Measurements from ENCODE around the gene CTPS1. TPM values are rescaled to one million over a fixed set of nuclear protein-coding genes. Genes with fewer than 3 reads are reported as not detected.
A peak's percentile ranks its signal among the peaks of the same experiment; 100 is the strongest.

CTPS1 gene
- total RNA-seq, 1 donor from 2014 or later, result 41.2 TPM

- Mint-ChIP-seq H3K4me1 (ENCODE audit: unreplicated experiment) (peaks cover 29% of the 10 kb centered on the region), H3K9me3 (ENCODE audit: unreplicated experiment) (no peaks in the 10 kb centered on the region), H3K27ac (ENCODE audit: unreplicated experiment) (no peak overlapping the region), H3K27me3 (ENCODE audit: unreplicated experiment) (peaks cover 6% of the 10 kb centered on the region), H3K36me3 (ENCODE audit: low read depth, unreplicated experiment) (peaks cover 35% of the 10 kb centered on the region), H3K4me3 (ENCODE audit: unreplicated experiment) (no peak overlapping the region)
- TF ChIP-seq CTCF (IDR thresholded peaks at IDR 0.05; ENCODE audit: unreplicated experiment), result no peak
- no peak for DNase-seq (ENCODE audit: low spot score)
Observed at GRCh38 chr1:41009466-41009865, 30.0 kb downstream of the CTPS1 start.

GRCh38 chr1:41010345-41010744 lies 30.8 kb downstream of the CTPS1 start:
- Mint-ChIP-seq H3K36me3 (ENCODE audit: low read depth, unreplicated experiment) (peaks cover 41% of the 10 kb centered on the region), H3K27me3 (ENCODE audit: unreplicated experiment) (peaks cover 6% of the 10 kb centered on the region), H3K27ac (ENCODE audit: unreplicated experiment) (peak overlapping the region; percentile 33), H3K4me3 (ENCODE audit: unreplicated experiment) (peak overlapping the region; percentile 16), H3K4me1 (ENCODE audit: unreplicated experiment) (peaks cover 38% of the 10 kb centered on the region), H3K9me3 (ENCODE audit: unreplicated experiment) (no peaks in the 10 kb centered on the region)
- no peak for TF ChIP-seq CTCF (IDR thresholded peaks at IDR 0.05; ENCODE audit: unreplicated experiment)
- DNase-seq (ENCODE audit: low spot score), result no peak

GRCh38 chr1:41013024-41013423 lies 33.5 kb downstream of the CTPS1 start:
- peaks cover 29% of the 10 kb centered on the region for H3K36me3 Mint-ChIP-seq (ENCODE audit: low read depth, unreplicated experiment)
- no peak for TF ChIP-seq CTCF (IDR thresholded peaks at IDR 0.05; ENCODE audit: unreplicated experiment)

GRCh38 chr1:41013796-41014195 lies 34.3 kb downstream of the CTPS1 start:
- DNase-seq (ENCODE audit: low spot score), result peak; percentile 50
- no peaks in the 10 kb centered on the region for H3K9me3 Mint-ChIP-seq (ENCODE audit: unreplicated experiment)
- H3K4me1 Mint-ChIP-seq (ENCODE audit: unreplicated experiment), result peaks cover 33% of the 10 kb centered on the region
- no peak for TF ChIP-seq CTCF (IDR thresholded peaks at IDR 0.05; ENCODE audit: unreplicated experiment)
- H3K36me3 Mint-ChIP-seq (ENCODE audit: low read depth, unreplicated experiment), result peaks cover 25% of the 10 kb centered on the region
- peaks cover 6% of the 10 kb centered on the region for H3K27me3 Mint-ChIP-seq (ENCODE audit: unreplicated experiment)
- H3K4me3 Mint-ChIP-seq (ENCODE audit: unreplicated experiment), result peak overlapping the region; percentile 76
- H3K27ac Mint-ChIP-seq (ENCODE audit: unreplicated experiment), result peak overlapping the region; percentile 100

More at GRCh38 chr1:41013024-41013423, 33.5 kb downstream of the CTPS1 start:
- no peak for DNase-seq (ENCODE audit: low spot score)
- Mint-ChIP-seq H3K4me3 (ENCODE audit: unreplicated experiment) (no peak overlapping the region), H3K27ac (ENCODE audit: unreplicated experiment) (peak overlapping the region; percentile 100), H3K4me1 (ENCODE audit: unreplicated experiment) (peaks cover 40% of the 10 kb centered on the region), H3K9me3 (ENCODE audit: unreplicated experiment) (no peaks in the 10 kb centered on the region), H3K27me3 (ENCODE audit: unreplicated experiment) (peaks cover 6% of the 10 kb centered on the region)

- H3K9me3 Mint-ChIP-seq (ENCODE audit: unreplicated experiment), result no peaks in the 10 kb centered on the region
- no peak for TF ChIP-seq CTCF (IDR thresholded peaks at IDR 0.05; ENCODE audit: unreplicated experiment)
- peaks cover 9% of the 10 kb centered on the region for H3K27me3 Mint-ChIP-seq (ENCODE audit: unreplicated experiment)
Observed at GRCh38 chr1:41014871-41015270, 35.4 kb downstream of the CTPS1 start.

More at GRCh38 chr1:41014871-41015270, 35.4 kb downstream of the CTPS1 start:
- Mint-ChIP-seq H3K4me1 (ENCODE audit: unreplicated experiment) (peaks cover 40% of the 10 kb centered on the region), H3K36me3 (ENCODE audit: low read depth, unreplicated experiment) (peaks cover 32% of the 10 kb centered on the region), H3K4me3 (ENCODE audit: unreplicated experiment) (peak overlapping the region; percentile 82), H3K27ac (ENCODE audit: unreplicated experiment) (peak overlapping the region; percentile 100)
- no peak for DNase-seq (ENCODE audit: low spot score)

Data from endothelial cell (in vitro differentiated cells).